Mesothelial cell of epicardium (in vitro differentiated cells): ENCODE results near the gene NXN. TPM values are rescaled to one million over a fixed set of nuclear protein-coding genes. Genes with fewer than 3 reads are reported as not detected.

ENCODE experiments used
- DNase-seq, 2 experiments: peaks; one replicate each; pipeline ENCODE4 v3.0.0; 2021; ENCODE audit warnings: low spot score in 2 of 2; ENCODE audit not compliant: unreplicated experiment in 2 of 2
- H3K27ac Mint-ChIP-seq: 2 replicates; pipeline ENCODE4 v1.8.0; 2021; ENCODE audit warnings: mixed read lengths
- H3K27me3 Mint-ChIP-seq: 2 replicates; pipeline ENCODE4 v1.8.0; 2021; ENCODE audit warnings: low read depth, mixed read lengths
- H3K36me3 Mint-ChIP-seq: 2 replicates; pipeline ENCODE4 v1.8.0; 2021; ENCODE audit warnings: mixed read lengths
- H3K4me1 Mint-ChIP-seq: 2 replicates; pipeline ENCODE4 v1.8.0; 2021; ENCODE audit warnings: mixed read lengths
- H3K4me3 Mint-ChIP-seq: 2 replicates; pipeline ENCODE4 v1.8.0; 2021; ENCODE audit warnings: mild to moderate bottlenecking, moderate library complexity, mixed read lengths
- H3K9me3 Mint-ChIP-seq: 2 replicates; pipeline ENCODE4 v1.8.0; 2021; ENCODE audit warnings: mixed read lengths
- CTCF ChIP-seq: fragments of 200-600 bp; sonication (generic); IDR thresholded peaks from one replicate; pipeline ENCODE4 v1.5.0; 2021; ENCODE audit warnings: antibody characterized with exemption; ENCODE audit not compliant: unreplicated experiment
- total RNA-seq: library from RNA; stranded (reverse); gene quantifications from 3 replicates; pipeline ENCODE4 v1.2.1, GENCODE V29; 2021

NXN gene
- total RNA-seq, 1 donor from 2014 or later = 107 TPM

GRCh38 chr17:824378-824777 is 155.2 kb downstream of the NXN start:
- Mint-ChIP-seq H3K4me3 (no peak overlapping the region), H3K27ac (no peak overlapping the region), H3K9me3 (no peaks in the 10 kb centered on the region), H3K4me1 (no peaks in the 10 kb centered on the region), H3K27me3 (no peaks in the 10 kb centered on the region), H3K36me3 (peaks cover 22% of the 10 kb centered on the region)
- no peak for TF ChIP-seq CTCF
- no peak for DNase-seq

GRCh38 chr17:823501-823902 is 156.1 kb downstream of the NXN start:
- no peak for TF ChIP-seq CTCF
- H3K4me1 Mint-ChIP-seq = no peaks in the 10 kb centered on the region
- DNase-seq = no peak
- H3K9me3 Mint-ChIP-seq = no peaks in the 10 kb centered on the region
- H3K36me3 Mint-ChIP-seq = peaks cover 26% of the 10 kb centered on the region
- no peak overlapping the region for H3K4me3 Mint-ChIP-seq
- no peak overlapping the region for H3K27ac Mint-ChIP-seq
- H3K27me3 Mint-ChIP-seq = no peaks in the 10 kb centered on the region

GRCh38 chr17:819251-819650 is 160.3 kb downstream of the NXN start:
- Mint-ChIP-seq H3K4me3 (no peak overlapping the region), H3K9me3 (no peaks in the 10 kb centered on the region), H3K36me3 (peaks cover 36% of the 10 kb centered on the region), H3K27ac (no peak overlapping the region), H3K4me1 (no peaks in the 10 kb centered on the region), H3K27me3 (no peaks in the 10 kb centered on the region)
- no peak for TF ChIP-seq CTCF
- DNase-seq = no peak

GRCh38 chr17:814371-814770 is 165.2 kb downstream of the NXN start:
- DNase-seq = no peak
- H3K4me3 Mint-ChIP-seq = no peak overlapping the region
- H3K9me3 Mint-ChIP-seq = no peaks in the 10 kb centered on the region
- TF ChIP-seq CTCF = no peak
- H3K27me3 Mint-ChIP-seq = no peaks in the 10 kb centered on the region
- no peak overlapping the region for H3K27ac Mint-ChIP-seq
- H3K4me1 Mint-ChIP-seq = peaks cover 2% of the 10 kb centered on the region
- H3K36me3 Mint-ChIP-seq = peaks cover 38% of the 10 kb centered on the region

GRCh38 chr17:812638-813204 is 166.9 kb downstream of the NXN start:
- no peaks in the 10 kb centered on the region for H3K27me3 Mint-ChIP-seq
- peaks cover 34% of the 10 kb centered on the region for H3K36me3 Mint-ChIP-seq
- no peaks in the 10 kb centered on the region for H3K9me3 Mint-ChIP-seq
- H3K4me1 Mint-ChIP-seq = peaks cover 2% of the 10 kb centered on the region
- H3K4me3 Mint-ChIP-seq = no peak overlapping the region
- no peak for DNase-seq
- H3K27ac Mint-ChIP-seq = no peak overlapping the region
- TF ChIP-seq CTCF = no peak
